OCI-LY7 (cell line): ENCODE data around the gene TTC34. TPM values are rescaled to one million over a fixed set of nuclear protein-coding genes. Genes with fewer than 3 reads are reported as not detected.

Source experiments
- BruUV-seq: library from RNA; stranded (reverse); fragments of 400-500 nt; replicated peaks from 2 replicates; lab custom pipeline; 2021; lab: Mats Ljungman, UMichigan
- CTCF ChIA-PET: fragments of 300-600 bp; sonication (Branson Sonifier 250); formaldehyde crosslinking; loops from one replicate; lab custom pipeline; 2022; ENCODE audit warnings: antibody characterized with exemption; ENCODE audit not compliant: unreplicated experiment; lab: Charles Lee
- POLR2A ChIA-PET: fragments of 300-600 bp; sonication (Branson Sonifier 250); formaldehyde crosslinking; loops from one replicate; lab custom pipeline; 2022; ENCODE audit warnings: antibody characterized with exemption; lab: Charles Lee
- DNase-seq: peaks from one replicate; pipeline ENCODE4 v3.0.0-alpha.2; 2015; ENCODE audit warnings: low spot score
- H2AFZ ChIP-seq: fragments of 200-600 bp; sonication (generic), shearing (Covaris generic); 2 replicates; pipeline ENCODE4 v1.6.1; 2014; ENCODE audit warnings: mild to moderate bottlenecking, antibody characterized with exemption, low read length, moderate library complexity
- H3K27ac ChIP-seq: fragments of 200-600 bp; sonication (generic); 2 replicates; pipeline ENCODE4 v1.5.1; 2014; ENCODE audit warnings: mixed run types, low read depth, mild to moderate bottlenecking, moderate library complexity, low read length, inconsistent platforms; ENCODE audit not compliant: poor library complexity, severe bottlenecking
- H3K36me3 ChIP-seq: fragments of 200-600 bp; sonication (generic); 2 replicates; pipeline ENCODE4 v1.6.1; 2014; ENCODE audit warnings: mild to moderate bottlenecking, antibody characterized with exemption, low read length, moderate library complexity, mixed read lengths; ENCODE audit not compliant: insufficient read depth
- H3K4me1 ChIP-seq: fragments of 200-600 bp; sonication (generic); 2 replicates; pipeline ENCODE4 v1.5.1; 2014; ENCODE audit warnings: mild to moderate bottlenecking, low read length; ENCODE audit not compliant: insufficient read depth, poor library complexity, severe bottlenecking
- H3K4me2 ChIP-seq: fragments of 200-600 bp; sonication (generic); 2 replicates; pipeline ENCODE4 v1.6.1; 2014; ENCODE audit warnings: mild to moderate bottlenecking, low read length
- H3K4me3 ChIP-seq: fragments of 200-600 bp; sonication (generic); 2 replicates; pipeline ENCODE4 v1.5.1; 2014; ENCODE audit warnings: mild to moderate bottlenecking, low read depth, low read length; ENCODE audit not compliant: poor library complexity, severe bottlenecking
- H3K79me2 ChIP-seq: fragments of 200-600 bp; sonication (generic); 2 replicates; pipeline ENCODE4 v1.6.1; 2016; ENCODE audit warnings: low read depth, mild to moderate bottlenecking, low read length, moderate library complexity, mixed read lengths; ENCODE audit not compliant: insufficient read depth
- H3K9me2 ChIP-seq: fragments of 200-600 bp; sonication (generic); 2 replicates; pipeline ENCODE4 v1.6.1; 2016; ENCODE audit warnings: mild to moderate bottlenecking, low read length, mixed read lengths; ENCODE audit not compliant: insufficient read depth
- H3K9me3 ChIP-seq: fragments of 200-600 bp; sonication (generic); 2 replicates; pipeline ENCODE4 v1.6.1; 2014; ENCODE audit warnings: mild to moderate bottlenecking, mixed run types, low read length, mixed read lengths
- H4K20me1 ChIP-seq: fragments of 200-600 bp; sonication (generic); 2 replicates; pipeline ENCODE4 v1.6.1; 2014; ENCODE audit warnings: mild to moderate bottlenecking, antibody characterized with exemption, low read length, moderate library complexity, mixed read lengths; ENCODE audit not compliant: insufficient read depth
- CTCF ChIP-seq: fragments of 200-600 bp; sonication (generic); conservative IDR thresholded peaks from 2 replicates; pipeline ENCODE4 v1.5.1; 2014; ENCODE audit warnings: mild to moderate bottlenecking, antibody characterized with exemption, low read length, moderate library complexity, mixed read lengths
- EZH2phosphoT487 ChIP-seq: fragments of 200-600 bp; sonication (generic); IDR thresholded peaks from 2 replicates; pipeline ENCODE4 v1.6.1; 2018; ENCODE audit warnings: low read depth, borderline replicate concordance, mild to moderate bottlenecking, mixed run types, antibody characterized with exemption, low read length, moderate library complexity, mixed read lengths
- intact Hi-C: fragments of 100-400 bp; cut with micrococcal nuclease; formaldehyde crosslinking; loops from one replicate; pipeline ENCODE4 v1.10.0; 2022; ENCODE audit not compliant: unreplicated experiment
- total RNA-seq, 2 experiments: library from RNA; depleted of rRNA in 1 of 2; stranded (reverse); fragments of >200 nt in 1 of 2; shearing (Covaris generic) in 1 of 2; gene quantifications; 2 replicates each; pipeline ENCODE4 v1.2.3, GENCODE V29; 2014 to 2022

Gene TTC34
- total RNA-seq, 2 experiments from 2014 or later, result 1.1 to 2.2 TPM

DNA sequence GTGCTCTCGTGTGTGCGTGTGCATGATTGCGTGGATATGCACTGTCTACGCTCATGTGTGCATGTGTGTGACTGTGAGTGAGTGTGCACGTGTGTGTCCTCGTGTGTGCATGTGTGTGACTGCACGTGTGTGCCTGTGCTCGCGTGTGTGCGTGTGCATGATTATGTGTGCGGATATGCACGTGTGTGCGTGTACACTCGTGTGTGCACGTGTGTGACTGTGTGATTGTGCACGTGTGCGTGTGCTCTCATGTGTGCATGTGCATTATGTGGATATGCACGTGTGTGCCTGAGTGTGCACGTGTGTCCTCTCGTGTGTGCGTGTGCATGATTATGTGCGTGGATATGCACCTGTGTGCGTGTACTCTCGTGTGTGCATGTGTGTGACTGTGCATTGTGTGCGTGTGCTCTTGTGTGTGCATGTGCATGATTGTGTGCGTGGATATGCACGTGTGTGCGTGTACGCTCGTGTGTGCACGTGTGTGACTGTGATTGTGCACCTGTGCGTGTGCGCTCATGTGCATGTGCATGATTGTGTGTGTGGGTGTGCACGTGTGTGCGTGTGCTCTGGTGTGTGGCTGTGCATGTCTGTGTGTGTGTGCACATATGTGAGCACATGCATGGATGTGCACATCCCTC, 170.9 kb downstream of the TTC34 start:
- intact Hi-C loops, result no loop called here
- H3K4me2 ChIP-seq, result no peak overlapping the region
- ChIA-PET POLR2A (no interaction called here), CTCF (no interaction called here)
- no peaks in the 10 kb centered on the region for H3K4me1 ChIP-seq
- no peak for DNase-seq
- H3K36me3 ChIP-seq, result no peaks in the 10 kb centered on the region
- H2AFZ ChIP-seq, result no peak overlapping the region
- no peaks in the 10 kb centered on the region for H3K9me3 ChIP-seq
- no peak overlapping the region for H3K27ac ChIP-seq
- H3K79me2 ChIP-seq, result no peaks in the 10 kb centered on the region
- H3K9me2 ChIP-seq, result no peaks in the 10 kb centered on the region
- no peaks in the 10 kb centered on the region for H4K20me1 ChIP-seq
- TF ChIP-seq CTCF (no peak), EZH2phosphoT487 (no peak)
- H3K4me3 ChIP-seq, result no peak overlapping the region
- no TSS peak for BruUV-seq

DNA sequence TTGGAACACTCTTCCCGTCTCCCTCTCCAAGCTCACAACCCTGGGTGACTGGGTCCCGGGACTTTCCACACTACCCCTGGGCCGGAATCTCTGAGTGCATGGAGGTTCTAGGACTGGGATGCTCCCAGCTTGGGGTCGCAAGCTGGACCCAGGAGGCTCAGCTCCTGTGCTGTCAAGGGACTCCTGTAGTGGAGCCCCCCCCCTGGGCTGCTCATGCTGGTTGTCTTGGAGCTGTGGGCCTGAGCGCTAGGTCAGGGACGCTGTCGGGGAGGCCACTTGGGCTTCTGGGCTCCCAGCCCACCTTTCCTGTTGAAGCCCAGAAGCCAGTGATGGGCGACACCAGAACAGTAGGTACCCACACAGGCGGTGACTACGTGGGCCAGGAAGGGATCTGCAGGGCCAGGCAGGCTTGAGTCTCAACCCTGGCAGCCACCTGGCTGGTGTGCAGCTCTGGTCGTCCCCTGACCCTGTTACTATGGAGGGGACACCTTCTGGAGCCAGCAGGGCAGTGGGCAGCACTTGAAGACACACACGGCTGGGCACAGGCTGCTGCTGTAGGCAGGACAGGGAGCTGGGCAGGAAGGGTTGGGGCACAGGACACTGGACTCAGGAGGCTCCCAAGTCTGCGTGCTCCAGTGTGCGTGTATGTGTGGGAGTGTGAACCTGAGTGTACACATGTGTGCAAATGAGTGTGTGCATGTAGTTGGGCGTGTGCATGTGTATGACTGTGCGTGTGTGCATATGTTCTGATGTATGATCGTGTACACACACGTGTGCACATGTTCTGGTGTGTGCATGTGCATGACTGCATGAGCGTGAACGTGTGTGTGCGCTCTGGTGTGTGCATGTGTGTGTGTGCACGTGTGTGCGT, 171.6 kb downstream of the TTC34 start:
- H3K9me2 ChIP-seq, result no peaks in the 10 kb centered on the region
- no peak overlapping the region for H3K4me2 ChIP-seq
- BruUV-seq, result no TSS peak
- DNase-seq, result no peak
- intact Hi-C loops, result no loop called here
- no peaks in the 10 kb centered on the region for H3K4me1 ChIP-seq
- H3K79me2 ChIP-seq, result no peaks in the 10 kb centered on the region
- no peaks in the 10 kb centered on the region for H3K36me3 ChIP-seq
- H3K27ac ChIP-seq, result no peak overlapping the region
- no peaks in the 10 kb centered on the region for H3K9me3 ChIP-seq
- H3K4me3 ChIP-seq, result no peak overlapping the region
- CTCF ChIA-PET, result no interaction called here
- POLR2A ChIA-PET, result no interaction called here
- H2AFZ ChIP-seq, result no peak overlapping the region
- TF ChIP-seq EZH2phosphoT487 (no peak), CTCF (no peak)
- no peaks in the 10 kb centered on the region for H4K20me1 ChIP-seq
